Activated T-cell treated with anti-CD3 and anti-CD28 coated beads, Interleukin-2, amount 50 U/mL, for 24 hours (primary cell): ENCODE data around the gene ZNF276.

ENCODE experiments used
- DNase-seq: peaks from one replicate; pipeline ENCODE4 v3.0.0-alpha.2; 2020
- H3K27ac Mint-ChIP-seq: 2 replicates; pipeline ENCODE4 v1.8.0; 2020; ENCODE audit warnings: mild to moderate bottlenecking, mixed read lengths
- H3K27me3 Mint-ChIP-seq: 2 replicates; pipeline ENCODE4 v1.8.0; 2020; ENCODE audit warnings: mixed read lengths
- H3K36me3 Mint-ChIP-seq: 2 replicates; pipeline ENCODE4 v1.8.0; 2020; ENCODE audit warnings: low read depth, mixed read lengths
- H3K4me1 Mint-ChIP-seq: 2 replicates; pipeline ENCODE4 v1.8.0; 2020; ENCODE audit warnings: low read depth, mixed read lengths
- H3K4me3 Mint-ChIP-seq: 2 replicates; pipeline ENCODE4 v1.8.0; 2020; ENCODE audit warnings: mild to moderate bottlenecking, moderate library complexity, mixed read lengths
- H3K9me3 Mint-ChIP-seq: 2 replicates; pipeline ENCODE4 v1.8.0; 2020; ENCODE audit warnings: mixed read lengths

ZNF276 gene

DNA sequence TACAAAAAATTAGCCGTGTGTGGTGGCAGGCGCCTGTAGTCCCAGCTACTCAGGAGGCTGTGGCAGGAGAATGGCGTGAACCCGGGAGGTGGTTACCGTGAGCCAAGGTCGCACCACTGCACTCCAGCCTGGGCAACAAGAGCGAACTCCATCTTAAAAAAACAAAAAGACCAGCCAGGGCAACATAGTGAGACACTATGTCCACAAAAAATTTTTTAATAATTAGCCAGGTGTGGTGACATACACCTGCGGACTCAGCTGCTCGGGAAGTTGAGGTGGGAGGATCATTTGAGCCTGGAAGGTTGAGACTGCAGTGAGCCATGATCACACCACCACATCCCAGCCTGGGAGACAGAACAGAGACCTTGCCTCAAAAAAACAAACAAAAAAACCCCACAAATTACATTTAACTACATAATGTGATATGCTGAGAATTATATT lies 66.0 kb downstream of the ZNF276 start:
- Mint-ChIP-seq H3K4me3 (no peak overlapping the region), H3K36me3 (peaks cover 95% of the 10 kb centered on the region), H3K27ac (no peak overlapping the region), H3K4me1 (peaks cover 30% of the 10 kb centered on the region), H3K27me3 (no peaks in the 10 kb centered on the region), H3K9me3 (no peaks in the 10 kb centered on the region)
- no peak for DNase-seq
